Central memory CD8-positive, alpha-beta T cell (primary cell): ENCODE measurements around the gene EYA3.

ENCODE experiments used
- ATAC-seq: fragments of 150-1000 bp; cut with Tn5 transposase; replicated peaks from 2 replicates; pipeline ENCODE4 v1.10.0; 2022; ENCODE audit warnings: mild to moderate bottlenecking, moderate FRiP score, moderate number of reproducible peaks; ENCODE audit not compliant: poor library complexity, severe bottlenecking; ENCODE audit errors: extremely low read depth
- DNase-seq, 2 donors: peaks; one replicate each; pipeline ENCODE4 v3.0.0; 2021; ENCODE audit warnings: low spot score in 2 of 2
- H3K27ac Mint-ChIP-seq: one replicate; pipeline ENCODE4 v1.8.0; 2022; ENCODE audit warnings: low read depth, mild to moderate bottlenecking, moderate library complexity, mixed read lengths
- H3K27me3 Mint-ChIP-seq: one replicate; pipeline ENCODE4 v1.8.0; 2022; ENCODE audit warnings: mixed read lengths
- H3K36me3 Mint-ChIP-seq: one replicate; pipeline ENCODE4 v1.8.0; 2022; ENCODE audit warnings: mild to moderate bottlenecking, moderate library complexity, mixed read lengths; ENCODE audit not compliant: insufficient read depth
- H3K4me1 Mint-ChIP-seq: one replicate; pipeline ENCODE4 v1.8.0; 2022; ENCODE audit warnings: mixed read lengths
- H3K4me3 Mint-ChIP-seq: one replicate; pipeline ENCODE4 v1.8.0; 2022; ENCODE audit warnings: mild to moderate bottlenecking, moderate library complexity, mixed read lengths
- H3K9me3 Mint-ChIP-seq: one replicate; pipeline ENCODE4 v1.8.0; 2022; ENCODE audit warnings: mixed read lengths

Gene EYA3

DNA sequence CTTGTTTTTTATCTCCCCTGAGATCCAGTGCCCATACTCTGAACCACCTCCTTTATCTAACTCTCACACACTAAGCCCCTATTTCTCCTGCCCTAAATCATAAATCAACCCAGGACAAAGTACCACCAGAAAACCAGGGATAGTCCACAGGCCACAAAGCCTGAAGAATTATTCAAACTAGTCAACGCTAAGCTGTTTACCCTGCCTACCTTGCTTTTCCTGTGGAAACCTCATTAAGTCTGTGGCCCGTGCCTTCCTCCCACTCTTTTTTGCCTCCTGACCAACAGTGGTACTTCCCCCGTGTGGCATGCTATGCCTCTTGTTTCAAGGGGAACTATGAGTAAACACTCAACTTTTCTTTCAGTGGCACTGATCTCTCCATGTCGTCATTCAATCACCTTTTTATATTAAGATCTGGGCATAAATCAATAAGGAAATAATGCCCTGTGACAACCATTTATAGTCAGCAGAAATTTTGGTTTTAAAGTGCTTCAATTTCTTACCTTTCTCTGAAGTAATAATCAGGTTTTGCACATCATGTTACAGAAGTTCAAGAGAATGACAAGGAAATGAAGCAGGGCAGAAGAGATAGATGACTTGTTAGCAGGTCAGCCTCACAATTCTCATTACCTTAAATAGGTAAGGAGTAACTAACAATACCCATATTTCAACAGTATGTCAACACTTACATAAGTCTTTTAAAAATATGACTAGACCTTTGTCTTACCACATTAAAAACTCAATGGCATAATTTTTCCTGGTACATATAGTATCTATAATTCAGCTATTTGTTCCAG is 32.1 kb downstream of the EYA3 start:
- peak; percentile 89 for ATAC-seq
- Mint-ChIP-seq H3K27me3 (no peaks in the 10 kb centered on the region), H3K4me3 (peak overlapping the region; percentile 1), H3K4me1 (peaks cover 39% of the 10 kb centered on the region), H3K27ac (peak overlapping the region; percentile 85), H3K36me3 (peaks cover 10% of the 10 kb centered on the region), H3K9me3 (no peaks in the 10 kb centered on the region)
- DNase-seq = peak in 1 of 2 donors; percentile 18

DNA sequence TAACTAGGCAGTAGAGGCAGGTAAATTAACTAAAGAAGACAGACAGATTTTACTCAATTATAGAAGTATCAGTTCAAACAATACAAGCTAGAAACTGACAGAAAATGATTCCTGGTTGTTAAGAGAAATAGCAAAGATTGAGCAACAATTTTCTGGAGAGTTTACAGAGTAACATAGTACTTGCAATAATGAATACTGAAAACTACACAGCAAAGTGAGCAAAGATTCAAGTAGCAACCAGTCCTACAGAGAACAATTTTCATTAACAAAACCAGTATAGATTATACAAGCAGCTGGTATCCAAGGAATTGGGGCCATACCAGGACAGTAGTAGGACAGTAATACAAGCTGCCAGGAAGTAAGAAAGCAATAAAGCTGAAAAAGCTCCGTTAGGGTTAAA is 37.6 kb downstream of the EYA3 start:
- no peak overlapping the region for H3K4me3 Mint-ChIP-seq
- no peaks in the 10 kb centered on the region for H3K9me3 Mint-ChIP-seq
- no peaks in the 10 kb centered on the region for H3K27me3 Mint-ChIP-seq
- no peak overlapping the region for H3K27ac Mint-ChIP-seq
- DNase-seq (no peak), ATAC-seq (no peak)
- peaks cover 22% of the 10 kb centered on the region for H3K4me1 Mint-ChIP-seq
- peaks cover 16% of the 10 kb centered on the region for H3K36me3 Mint-ChIP-seq

DNA sequence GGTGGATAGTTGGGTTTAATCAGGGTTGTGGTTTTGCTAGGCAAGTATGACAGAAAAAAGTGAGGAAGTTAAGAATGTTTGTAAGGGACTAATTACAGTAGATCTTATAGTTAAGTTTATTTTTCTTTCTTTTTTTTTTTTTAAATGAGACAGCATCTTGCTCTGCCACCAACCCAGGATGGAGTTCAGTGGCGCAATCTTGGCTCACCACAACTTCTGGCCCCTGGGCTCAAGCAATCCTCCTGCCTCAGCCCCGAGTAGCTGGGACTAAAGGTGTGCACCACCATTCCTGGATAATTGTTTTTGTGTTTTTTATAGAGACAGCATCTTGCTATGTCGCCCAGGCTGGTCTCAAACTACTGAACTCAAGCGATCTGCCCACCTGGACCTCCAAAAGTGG is 41.7 kb downstream of the EYA3 start:
- H3K27me3 Mint-ChIP-seq = no peaks in the 10 kb centered on the region
- no peaks in the 10 kb centered on the region for H3K9me3 Mint-ChIP-seq
- no peak overlapping the region for H3K4me3 Mint-ChIP-seq
- H3K36me3 Mint-ChIP-seq = peaks cover 9% of the 10 kb centered on the region
- peaks cover 5% of the 10 kb centered on the region for H3K4me1 Mint-ChIP-seq
- no peak for DNase-seq
- no peak for ATAC-seq
- no peak overlapping the region for H3K27ac Mint-ChIP-seq

DNA sequence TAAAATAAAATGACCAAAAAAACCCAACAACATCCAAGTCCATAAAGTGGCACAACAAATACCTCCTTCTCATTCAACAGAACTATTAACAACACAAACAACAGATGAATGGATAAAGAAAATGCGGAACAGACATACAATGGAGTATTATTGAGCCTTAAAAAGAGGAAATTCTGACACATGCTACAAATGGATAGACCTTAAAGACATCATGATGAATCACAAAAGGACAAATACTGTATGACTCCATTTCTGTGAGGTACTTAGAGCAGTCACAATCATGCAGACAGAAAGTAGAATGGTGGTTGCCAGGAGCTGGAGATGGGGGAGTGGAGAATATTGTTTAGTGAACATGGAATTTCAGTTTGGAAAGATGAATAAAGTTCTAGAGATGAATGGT is 42.6 kb downstream of the EYA3 start:
- Mint-ChIP-seq H3K27me3 (no peaks in the 10 kb centered on the region), H3K4me3 (no peak overlapping the region), H3K4me1 (peaks cover 5% of the 10 kb centered on the region), H3K27ac (peak overlapping the region; percentile 20), H3K9me3 (no peaks in the 10 kb centered on the region), H3K36me3 (peaks cover 10% of the 10 kb centered on the region)
- ATAC-seq (no peak), DNase-seq (no peak)

DNA sequence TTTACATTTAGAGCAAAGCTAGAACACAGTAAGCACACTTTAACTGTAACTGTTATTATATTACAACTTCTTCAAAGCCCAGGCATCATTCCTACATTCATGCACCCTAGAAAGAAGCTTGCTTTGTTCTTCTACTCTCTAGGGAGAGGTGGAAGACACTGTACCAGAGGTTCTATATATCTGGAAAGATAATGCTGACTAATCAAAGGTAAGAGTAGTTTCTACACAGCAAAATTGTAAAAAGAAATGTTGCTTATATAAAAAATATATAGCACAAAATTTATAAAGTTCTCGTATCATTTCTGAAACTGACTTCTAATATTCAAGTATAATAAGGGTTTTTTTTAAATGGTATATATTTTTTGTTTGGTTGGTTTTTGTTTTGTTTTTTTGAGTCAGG is 44.0 kb downstream of the EYA3 start:
- no peak for ATAC-seq
- Mint-ChIP-seq H3K9me3 (no peaks in the 10 kb centered on the region), H3K4me3 (no peak overlapping the region), H3K4me1 (peaks cover 5% of the 10 kb centered on the region), H3K27ac (no peak overlapping the region), H3K36me3 (peaks cover 18% of the 10 kb centered on the region), H3K27me3 (no peaks in the 10 kb centered on the region)
- no peak for DNase-seq

DNA sequence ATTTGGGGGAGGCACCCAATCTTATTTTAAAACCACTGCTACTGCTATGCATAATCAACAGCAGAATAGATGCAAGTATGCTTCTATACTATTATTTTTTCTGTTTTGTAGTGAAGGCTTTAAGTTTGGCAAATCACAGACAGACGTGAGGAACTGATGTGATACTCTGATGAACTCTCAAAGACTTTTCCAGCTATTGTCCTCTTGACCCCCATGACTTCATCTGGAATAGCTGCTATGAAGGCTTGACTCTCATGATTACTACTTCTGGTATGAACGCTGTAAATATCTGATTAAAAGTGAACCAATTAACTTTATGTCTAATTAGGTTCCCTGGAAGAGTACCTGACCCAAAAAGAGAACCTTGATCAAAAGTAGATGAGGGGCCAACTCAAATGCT is 49.1 kb downstream of the EYA3 start:
- Mint-ChIP-seq H3K27ac (no peak overlapping the region), H3K4me3 (no peak overlapping the region), H3K9me3 (no peaks in the 10 kb centered on the region), H3K4me1 (no peaks in the 10 kb centered on the region), H3K36me3 (peaks cover 34% of the 10 kb centered on the region), H3K27me3 (no peaks in the 10 kb centered on the region)
- DNase-seq (no peak), ATAC-seq (no peak)

DNA sequence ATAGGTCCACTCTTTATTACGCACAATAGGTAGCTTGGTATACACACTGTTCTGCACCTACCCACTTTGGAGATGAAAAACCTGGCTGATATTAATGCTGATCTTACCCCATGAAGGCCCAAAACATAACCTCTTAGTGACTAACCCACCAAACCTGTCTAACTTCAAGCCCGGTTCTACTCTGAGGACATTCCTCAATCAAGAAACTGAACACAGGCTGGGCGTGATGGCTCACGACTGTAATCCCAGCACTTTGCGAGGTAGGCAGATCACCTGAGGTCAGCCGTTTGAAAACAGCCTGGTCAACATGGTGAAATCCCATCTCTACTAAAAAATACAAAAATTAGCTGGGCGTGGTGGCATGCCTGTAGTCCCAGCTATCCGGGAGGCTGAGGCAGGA is 50.5 kb downstream of the EYA3 start:
- no peak for DNase-seq
- ATAC-seq = no peak
- H3K27me3 Mint-ChIP-seq = no peaks in the 10 kb centered on the region
- H3K36me3 Mint-ChIP-seq = peaks cover 34% of the 10 kb centered on the region
- no peaks in the 10 kb centered on the region for H3K4me1 Mint-ChIP-seq
- H3K27ac Mint-ChIP-seq = no peak overlapping the region
- no peaks in the 10 kb centered on the region for H3K9me3 Mint-ChIP-seq
- no peak overlapping the region for H3K4me3 Mint-ChIP-seq

DNA sequence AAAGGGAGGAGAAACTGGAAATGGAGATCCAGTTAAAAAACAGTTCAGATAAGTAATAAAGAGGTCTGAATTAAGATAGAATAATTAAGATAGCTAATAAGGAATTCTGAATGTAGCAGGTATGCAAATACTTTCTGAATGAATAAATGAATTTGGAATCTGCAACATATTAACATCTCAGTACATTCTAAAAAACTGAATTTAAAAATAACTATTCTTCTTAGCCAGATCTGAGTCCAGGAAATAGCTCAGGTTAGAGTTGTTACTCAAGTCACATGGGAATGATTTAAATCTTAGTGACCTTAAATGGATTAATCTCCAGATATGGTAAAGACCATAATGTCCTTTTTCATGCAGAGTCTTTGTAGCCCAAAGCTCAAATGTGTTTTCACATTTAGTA is 51.2 kb downstream of the EYA3 start:
- no peaks in the 10 kb centered on the region for H3K27me3 Mint-ChIP-seq

DNA sequence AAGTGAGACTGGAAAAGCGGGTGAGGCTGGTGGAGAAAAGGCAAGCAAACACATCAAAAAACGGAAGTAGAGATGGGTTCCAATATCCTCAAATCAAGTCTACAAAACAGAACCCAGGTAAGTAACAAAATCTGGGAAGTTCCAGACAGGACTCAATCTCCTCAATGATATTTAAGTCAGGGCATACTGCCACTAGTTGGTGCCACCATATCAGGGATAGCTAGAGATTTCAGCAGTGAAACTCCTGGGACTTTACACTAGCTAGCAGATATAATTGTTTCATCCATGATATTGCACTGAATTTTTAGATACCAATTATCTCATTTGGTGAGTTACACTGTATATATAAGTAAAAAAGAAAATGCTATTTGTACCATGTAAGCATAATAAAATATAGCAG is 52.0 kb downstream of the EYA3 start:
- DNase-seq (no peak), ATAC-seq (no peak)
- Mint-ChIP-seq H3K4me1 (peaks cover 4% of the 10 kb centered on the region), H3K27ac (no peak overlapping the region), H3K27me3 (no peaks in the 10 kb centered on the region), H3K4me3 (no peak overlapping the region), H3K9me3 (no peaks in the 10 kb centered on the region), H3K36me3 (peaks cover 34% of the 10 kb centered on the region)

More for the DNA sequence above, 51.2 kb downstream of the EYA3 start:
- Mint-ChIP-seq H3K9me3 (no peaks in the 10 kb centered on the region), H3K4me3 (no peak overlapping the region), H3K36me3 (peaks cover 34% of the 10 kb centered on the region), H3K27ac (no peak overlapping the region), H3K4me1 (no peaks in the 10 kb centered on the region)
- DNase-seq (no peak), ATAC-seq (no peak)

DNA sequence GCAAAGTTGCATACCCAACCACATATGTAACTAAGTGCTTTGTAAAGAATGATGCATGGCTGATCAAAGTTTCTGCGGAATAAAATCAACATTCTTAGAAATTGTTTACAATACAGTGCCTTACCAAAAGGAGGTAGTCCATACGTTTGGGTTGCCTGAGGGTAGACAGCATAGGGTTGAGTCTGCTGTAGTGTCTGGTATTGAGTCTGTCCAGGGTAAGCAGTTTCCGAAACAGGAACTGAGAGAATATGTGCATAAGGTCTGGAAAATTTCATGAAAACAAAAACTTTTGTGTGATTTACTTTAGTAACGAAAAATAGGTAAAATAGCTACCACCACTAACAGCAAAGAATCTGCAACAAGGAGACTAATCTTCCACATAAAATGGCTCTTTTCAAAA is 53.0 kb downstream of the EYA3 start:
- Mint-ChIP-seq H3K9me3 (no peaks in the 10 kb centered on the region), H3K27ac (no peak overlapping the region)

DNA sequence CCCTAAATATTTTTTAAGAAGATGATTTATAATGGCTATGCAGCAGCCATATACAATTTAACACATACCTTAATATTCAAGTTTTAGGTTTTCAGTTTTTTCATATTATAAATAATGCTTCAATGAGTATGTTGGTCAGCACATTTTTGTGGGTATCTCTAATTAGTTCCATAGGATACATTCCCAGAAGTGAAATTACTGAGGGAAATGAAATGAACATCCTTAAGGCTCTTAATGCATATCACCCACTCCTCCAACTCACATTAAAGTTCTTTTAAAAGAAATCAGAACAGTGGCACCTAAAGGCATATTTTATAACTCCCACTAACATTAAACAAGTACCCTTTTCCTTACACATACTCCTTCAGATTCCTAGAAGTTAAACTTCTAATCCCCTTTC is 56.1 kb downstream of the EYA3 start:
- Mint-ChIP-seq H3K4me3 (no peak overlapping the region), H3K27me3 (no peaks in the 10 kb centered on the region), H3K27ac (no peak overlapping the region), H3K36me3 (peaks cover 20% of the 10 kb centered on the region), H3K4me1 (peaks cover 9% of the 10 kb centered on the region), H3K9me3 (no peaks in the 10 kb centered on the region)
- DNase-seq (no peak), ATAC-seq (no peak)

More for the DNA sequence above, 53.0 kb downstream of the EYA3 start:
- Mint-ChIP-seq H3K27me3 (no peaks in the 10 kb centered on the region), H3K36me3 (peaks cover 34% of the 10 kb centered on the region), H3K4me3 (no peak overlapping the region), H3K4me1 (peaks cover 4% of the 10 kb centered on the region)
- DNase-seq = no peak
- ATAC-seq = no peak

DNA sequence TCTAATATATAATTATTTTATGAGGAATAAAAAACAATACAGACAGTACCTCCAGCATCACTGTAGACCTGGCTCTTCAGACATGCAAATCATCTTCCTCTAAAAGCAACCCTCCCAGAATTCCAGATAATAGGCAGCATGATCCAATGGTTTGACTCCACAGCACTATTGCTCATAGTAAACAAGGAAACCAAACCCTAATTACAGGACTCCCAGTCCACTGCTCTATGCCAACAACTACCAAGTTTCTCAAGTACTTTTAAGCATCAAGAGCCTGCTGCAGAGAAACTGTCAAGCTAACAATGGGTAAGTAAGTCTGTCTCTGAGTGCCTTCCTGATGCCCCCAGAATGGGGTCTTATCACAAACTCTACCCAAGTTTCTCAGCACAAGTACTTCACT is 57.2 kb downstream of the EYA3 start:
- no peaks in the 10 kb centered on the region for H3K27me3 Mint-ChIP-seq
- ATAC-seq = no peak
- H3K9me3 Mint-ChIP-seq = no peaks in the 10 kb centered on the region
- no peak overlapping the region for H3K27ac Mint-ChIP-seq
- no peak for DNase-seq
- H3K4me1 Mint-ChIP-seq = peaks cover 9% of the 10 kb centered on the region
- no peak overlapping the region for H3K4me3 Mint-ChIP-seq
- H3K36me3 Mint-ChIP-seq = peaks cover 17% of the 10 kb centered on the region

DNA sequence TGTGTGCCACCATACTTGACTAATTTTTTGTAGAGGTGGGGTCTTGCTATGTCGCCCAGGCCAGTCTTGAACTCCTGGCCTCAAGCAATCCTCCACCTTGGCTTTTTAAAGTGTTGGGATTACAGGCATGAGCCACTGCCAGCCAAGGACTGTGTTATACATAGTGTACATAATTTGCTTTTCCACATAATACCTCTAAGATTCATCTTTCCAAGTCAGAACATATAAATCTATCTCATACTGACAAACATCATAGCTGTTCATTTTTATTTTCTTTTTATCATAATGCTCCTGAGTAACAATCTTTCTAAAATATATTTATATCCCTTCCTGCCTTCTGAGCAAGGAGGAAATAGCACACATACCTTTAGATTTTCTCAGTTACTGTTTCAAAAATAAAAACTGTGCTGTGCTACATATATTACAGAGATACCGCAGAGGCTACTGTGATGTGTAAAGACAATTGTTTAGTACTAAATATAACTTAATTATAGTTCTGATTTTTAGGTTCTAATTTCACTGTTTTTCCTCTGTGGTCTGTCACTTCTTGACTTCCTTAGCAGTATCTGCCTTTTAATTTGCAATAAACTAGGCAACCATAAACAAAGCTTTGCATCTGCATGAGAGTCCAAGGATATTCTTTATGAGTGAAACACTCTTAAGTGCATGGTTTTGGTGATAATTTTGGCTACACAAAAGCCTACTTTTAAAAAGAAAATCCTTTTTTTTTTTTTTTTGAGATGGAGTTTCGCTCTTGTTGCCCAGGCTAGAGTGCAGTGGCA is 59.3 kb downstream of the EYA3 start:
- Mint-ChIP-seq H3K27ac (peak overlapping the region; percentile 46), H3K36me3 (peaks cover 11% of the 10 kb centered on the region), H3K27me3 (no peaks in the 10 kb centered on the region), H3K9me3 (no peaks in the 10 kb centered on the region), H3K4me1 (peaks cover 9% of the 10 kb centered on the region), H3K4me3 (no peak overlapping the region)
- no peak for ATAC-seq
- no peak for DNase-seq
